GM13976 (cell line): ENCODE results near the gene CDON.

Experiments used
- DNase-seq: peaks from one replicate; pipeline ENCODE4 v3.0.0; 2012; ENCODE audit warnings: low spot score
- CTCF ChIP-seq: IDR thresholded peaks from 2 replicates; pipeline ENCODE4 v1.5.1; 2012; ENCODE audit warnings: borderline replicate concordance, mild to moderate bottlenecking; ENCODE audit not compliant: insufficient read depth; ENCODE audit errors: extremely low read depth, missing control alignments, control extremely low read depth
- in situ Hi-C: fragments of 300-500 bp; cut with MboI; formaldehyde crosslinking; loops from one replicate; pipeline ENCODE4 v1.12.0; 2022; ENCODE audit warnings: low sequenced_read_pairs, mixed read lengths, inconsistent platforms; ENCODE audit not compliant: unreplicated experiment

CDON gene

GRCh38 chr11:125931668-125932067 lies 131.0 kb downstream of the CDON start:
- in situ Hi-C loops = no loop called here

GRCh38 chr11:125931116-125931515 lies 131.6 kb downstream of the CDON start:
- DNase-seq = no peak
- no peak for TF ChIP-seq CTCF
- in situ Hi-C loops = no loop called here

More at GRCh38 chr11:125931668-125932067, 131.0 kb downstream of the CDON start:
- no peak for TF ChIP-seq CTCF
- no peak for DNase-seq

- TF ChIP-seq CTCF = no peak
- in situ Hi-C loops = no loop called here
Observed at GRCh38 chr11:125930076-125930450, 132.6 kb downstream of the CDON start.

GRCh38 chr11:125929445-125930075 lies 133.1 kb downstream of the CDON start:
- in situ Hi-C loops = loop anchor here (10.0 kb wide), 1 partner anchor 265 kb away; no protein-coding TSS in a partner anchor
- TF ChIP-seq CTCF = no peak
- no peak for DNase-seq

More at GRCh38 chr11:125930076-125930450, 132.6 kb downstream of the CDON start:
- no peak for DNase-seq

GRCh38 chr11:125926682-125927081 lies 136.0 kb downstream of the CDON start:
- no peak for TF ChIP-seq CTCF
- in situ Hi-C loops = loop anchor here (10.0 kb wide), 1 partner anchor 268 kb away; no protein-coding TSS in a partner anchor

GRCh38 chr11:125925804-125926203 lies 136.9 kb downstream of the CDON start:
- in situ Hi-C loops = loop anchor here (10.0 kb wide), 1 partner anchor 269 kb away; no protein-coding TSS in a partner anchor
- TF ChIP-seq CTCF = no peak
- no peak for DNase-seq

More at GRCh38 chr11:125926682-125927081, 136.0 kb downstream of the CDON start:
- no peak for DNase-seq

- TF ChIP-seq CTCF = no peak
- in situ Hi-C loops = loop anchor here (10.0 kb wide), 1 partner anchor 270 kb away; no protein-coding TSS in a partner anchor
- DNase-seq = no peak
Observed at GRCh38 chr11:125925247-125925740, 137.4 kb downstream of the CDON start.
